NB4 (cell line): ENCODE measurements around the gene SCG5.

Experiments used
- POLR2A ChIP-seq: IDR thresholded peaks from 2 replicates; pipeline ENCODE4 v1.6.1; 2011; ENCODE audit warnings: mild to moderate bottlenecking; ENCODE audit not compliant: insufficient read length; ENCODE audit errors: extremely low read depth
- TF ChIP-seq, protein P1 (sequence below): IDR thresholded peaks from one replicate; pipeline ENCODE4 v1.5.1; 2012; ENCODE audit warnings: low read depth, low read length

DNA sequence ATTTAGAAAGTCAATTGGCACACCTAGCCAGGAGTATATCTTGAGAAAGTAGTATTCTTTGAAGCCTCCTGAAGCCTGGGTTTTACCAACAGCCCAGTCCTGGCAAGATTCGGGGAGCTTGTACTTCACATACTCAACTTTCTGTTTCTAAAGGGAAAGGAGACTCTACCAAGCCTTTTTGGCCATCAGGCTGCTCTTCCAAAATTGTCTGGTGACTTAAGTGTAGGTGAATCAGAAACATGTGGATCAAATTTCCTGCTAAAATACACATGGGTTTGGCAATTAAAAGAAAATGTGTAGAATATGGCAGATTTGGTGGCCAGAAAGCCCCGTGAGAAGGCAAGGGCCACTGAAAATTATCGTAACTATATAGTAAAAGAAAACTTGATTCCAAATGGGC lies 60.4 kb downstream of the SCG5 start:
- TF ChIP-seq, protein P1, sequence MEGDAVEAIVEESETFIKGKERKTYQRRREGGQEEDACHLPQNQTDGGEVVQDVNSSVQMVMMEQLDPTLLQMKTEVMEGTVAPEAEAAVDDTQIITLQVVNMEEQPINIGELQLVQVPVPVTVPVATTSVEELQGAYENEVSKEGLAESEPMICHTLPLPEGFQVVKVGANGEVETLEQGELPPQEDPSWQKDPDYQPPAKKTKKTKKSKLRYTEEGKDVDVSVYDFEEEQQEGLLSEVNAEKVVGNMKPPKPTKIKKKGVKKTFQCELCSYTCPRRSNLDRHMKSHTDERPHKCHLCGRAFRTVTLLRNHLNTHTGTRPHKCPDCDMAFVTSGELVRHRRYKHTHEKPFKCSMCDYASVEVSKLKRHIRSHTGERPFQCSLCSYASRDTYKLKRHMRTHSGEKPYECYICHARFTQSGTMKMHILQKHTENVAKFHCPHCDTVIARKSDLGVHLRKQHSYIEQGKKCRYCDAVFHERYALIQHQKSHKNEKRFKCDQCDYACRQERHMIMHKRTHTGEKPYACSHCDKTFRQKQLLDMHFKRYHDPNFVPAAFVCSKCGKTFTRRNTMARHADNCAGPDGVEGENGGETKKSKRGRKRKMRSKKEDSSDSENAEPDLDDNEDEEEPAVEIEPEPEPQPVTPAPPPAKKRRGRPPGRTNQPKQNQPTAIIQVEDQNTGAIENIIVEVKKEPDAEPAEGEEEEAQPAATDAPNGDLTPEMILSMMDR = no peak
- TF ChIP-seq POLR2A = no peak
